Heart left ventricle (tissue), 16 donors: Measurements from ENCODE around the gene GRIN3B. TPM values are rescaled to one million over a fixed set of nuclear protein-coding genes. Genes with fewer than 3 reads are reported as not detected.

Source experiments
- ATAC-seq, 4 donors: fragments of 200-7000 bp; cut with Tn5 transposase; one replicate each; pipeline ENCODE4 v1.9.1; 2020 to 2022; ENCODE audit warnings: moderate library complexity in 4 of 4, mild to moderate bottlenecking in 3 of 4, moderate number of reproducible peaks in 1 of 4
- DNase-seq, 5 donors: peaks; one replicate each; pipeline ENCODE4 v3.0.0-alpha.2; 2020
- H3K27ac ChIP-seq, 12 donors: fragments of 200-600 bp; sonication (generic) in 4 of 12; one replicate each; pipeline versions ENCODE4 v1.5.0 to v1.8.0; 2016 to 2022; ENCODE audit warnings: mild to moderate bottlenecking in 2 of 12
- H3K27me3 ChIP-seq, 9 donors: fragments of 200-600 bp; sonication (generic) in 2 of 9; one replicate each; pipeline versions ENCODE4 v1.5.1 to v1.8.0; 2016 to 2022; ENCODE audit warnings: mild to moderate bottlenecking in 3 of 9
- H3K36me3 ChIP-seq, 9 donors: fragments of 200-600 bp; sonication (generic) in 2 of 9; one replicate each; pipeline versions ENCODE4 v1.5.0 to v1.8.0; 2018 to 2022; ENCODE audit warnings: mild to moderate bottlenecking in 2 of 9
- H3K4me1 ChIP-seq, 12 donors: fragments of 200-600 bp; sonication (generic) in 4 of 12; one replicate each; pipeline versions ENCODE4 v1.5.0 to v1.8.0; 2016 to 2022; ENCODE audit warnings: mild to moderate bottlenecking in 3 of 12
- H3K4me3 ChIP-seq, 12 donors: fragments of 200-600 bp; sonication (generic) in 4 of 12; one replicate each; pipeline versions ENCODE4 v1.5.0 to v1.8.0; 2017 to 2022; ENCODE audit warnings: mild to moderate bottlenecking in 9 of 12, moderate library complexity in 4 of 12
- H3K9me3 ChIP-seq, 12 donors: fragments of 200-600 bp; sonication (generic) in 4 of 12; one replicate each; pipeline versions ENCODE4 v1.5.0 to v1.8.0; 2016 to 2022; ENCODE audit warnings: mild to moderate bottlenecking in 1 of 12
- POLR2A ChIP-seq, 2 donors: fragments of 450-650 bp; IDR thresholded peaks; one replicate each; pipeline ENCODE4 v1.6.1; 2017; ENCODE audit warnings: antibody characterized with exemption in 2 of 2, mild to moderate bottlenecking in 2 of 2, moderate library complexity in 2 of 2
- WGBS, 4 donors: extraction: QIAGEN DNeasy Blood & Tissue Kit in 2 of 4; methylation state at CpG; one replicate each; pipeline versions ENCODE4 v1.1.5 to v1.1.7; 2013 to 2018; 5-methylcytosine and 5-hydroxymethylcytosine counted together
- intact Hi-C, 10 donors: fragments of 100-400 bp; cut with DNase I; formaldehyde crosslinking; loops; one replicate each; pipeline versions ENCODE4 v1.11.1 to v1.14.2; 2022
- polyA plus RNA-seq, 2 donors: library from polyadenylated mRNA; stranded (reverse); fragments of 200-250 nt; gene quantifications; one replicate each; pipeline ENCODE4 v1.2.3, GENCODE V29; 2013
- total RNA-seq, 9 donors: library from RNA; depleted of rRNA in 2 of 9; stranded (reverse); fragments of >200 nt in 2 of 9; fragmentation: NEBNext Ultra II Directional in 3 of 9; extraction: Animal tissue kit (Norgen Biotek cat#: 25700) in 3 of 9; gene quantifications; one replicate each; pipeline versions ENCODE4 v1.1.0 to v1.2.4, GENCODE V29; 2016 to 2023
- TF ChIP-seq, protein P1 (sequence below), 12 donors: fragments of 200-600 bp; sonication (generic) in 4 of 12; IDR thresholded peaks; one replicate each; pipeline versions ENCODE4 v1.5.0 to v1.8.0; 2018 to 2022; ENCODE audit warnings: antibody characterized with exemption in 12 of 12, mild to moderate bottlenecking in 5 of 12
- donor health status: ischemic (EF 13 %, LVEDD 7.1; RV severe dilation, severe dysfunction).
- donor health status: healthy with polysubstance abuse.
- donor health status: DM: no; HTN: yes; CAD: no.
- donor health status: DM: no; HTN: no; CAD: no.
- donor health status: ischemic (EF 25% LVEDD 6.9; RV normal size, moderate dysfunction).
- donor health status: ischemic (EF 25% LVEDD 5.7; RV mildly dilated, moderate dysfunction).
- donor health status: healthy.
- donor health status: DM: yes; HTN: yes; CAD: no.
- donor health status: ischemic (EF 35%, LVEDD 5.7; RV mildly dilated, moderate dysfunction).
- donor health status: nonischemic (EF 11% LVEDD 7.7; RV severe dilation, severe dysfunction).
- donor health status: DM: yes; HTN: yes; CAD: no.
- donor health status: PGD.
- donor health status: ischemic (EF 29% LVEDD 5.4; RV normal size, mild dysfunction).
- donor health status: nonischemic (EF 23%, LVEDD 6.1; RV moderate dilation, normal function).

Gene GRIN3B
- total and polyA plus RNA-seq, 11 donors: 0.01 to 0.51 (median 0.09) TPM; not detected in 8

DNA sequence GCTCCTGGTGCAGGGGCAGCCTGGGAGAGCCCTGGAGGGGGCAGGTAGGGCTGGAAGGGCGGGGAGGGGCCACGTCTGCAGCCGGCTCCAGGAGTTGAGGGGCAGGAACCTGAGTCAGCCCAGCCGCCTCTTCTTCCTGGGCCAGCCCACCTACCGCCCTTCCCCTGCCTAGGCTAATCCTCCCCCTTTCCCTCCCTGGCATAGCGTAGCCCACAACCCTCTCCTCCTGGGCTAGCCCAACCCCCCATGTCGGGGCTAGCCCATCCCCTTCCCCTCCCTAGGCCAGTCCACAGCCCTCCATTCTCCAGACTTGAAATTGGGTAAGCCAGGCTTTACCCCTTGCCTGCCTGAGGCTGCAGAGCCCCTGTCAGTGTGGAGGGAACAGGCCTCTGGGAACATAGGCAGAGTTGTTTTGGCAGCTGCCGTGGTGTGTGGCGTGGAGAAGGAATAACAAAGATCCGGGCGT, 36.7 kb upstream of the GRIN3B start:
- no peak for TF ChIP-seq POLR2A (IDR thresholded peaks at IDR 0.05)
- TF ChIP-seq, protein P1, sequence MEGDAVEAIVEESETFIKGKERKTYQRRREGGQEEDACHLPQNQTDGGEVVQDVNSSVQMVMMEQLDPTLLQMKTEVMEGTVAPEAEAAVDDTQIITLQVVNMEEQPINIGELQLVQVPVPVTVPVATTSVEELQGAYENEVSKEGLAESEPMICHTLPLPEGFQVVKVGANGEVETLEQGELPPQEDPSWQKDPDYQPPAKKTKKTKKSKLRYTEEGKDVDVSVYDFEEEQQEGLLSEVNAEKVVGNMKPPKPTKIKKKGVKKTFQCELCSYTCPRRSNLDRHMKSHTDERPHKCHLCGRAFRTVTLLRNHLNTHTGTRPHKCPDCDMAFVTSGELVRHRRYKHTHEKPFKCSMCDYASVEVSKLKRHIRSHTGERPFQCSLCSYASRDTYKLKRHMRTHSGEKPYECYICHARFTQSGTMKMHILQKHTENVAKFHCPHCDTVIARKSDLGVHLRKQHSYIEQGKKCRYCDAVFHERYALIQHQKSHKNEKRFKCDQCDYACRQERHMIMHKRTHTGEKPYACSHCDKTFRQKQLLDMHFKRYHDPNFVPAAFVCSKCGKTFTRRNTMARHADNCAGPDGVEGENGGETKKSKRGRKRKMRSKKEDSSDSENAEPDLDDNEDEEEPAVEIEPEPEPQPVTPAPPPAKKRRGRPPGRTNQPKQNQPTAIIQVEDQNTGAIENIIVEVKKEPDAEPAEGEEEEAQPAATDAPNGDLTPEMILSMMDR (IDR thresholded peaks at IDR 0.05): no peak
- no peaks in the 10 kb centered on the region for H3K9me3 ChIP-seq
- WGBS, 4 donors: 85 to 94% (median 86%) methylated on average over 10 to 11 of the region's 11 CpGs
- peaks cover 0 to 3% (median 0%) of the 10 kb centered on the region in 12 donors for H3K4me1 ChIP-seq
- peaks cover 0 to 49% (median 19%) of the 10 kb centered on the region in 9 donors for H3K36me3 ChIP-seq
- DNase-seq: no peak
- intact Hi-C loops: no loop called here
- no peaks in the 10 kb centered on the region for H3K27me3 ChIP-seq
- no peak overlapping the region for H3K4me3 ChIP-seq
- no peak for ATAC-seq
- no peak overlapping the region for H3K27ac ChIP-seq

GRCh38 chr19:964116-964520, 36.1 kb upstream of the GRIN3B start:
- DNase-seq: no peak
- 94 to 96% (median 95%) methylated on average over 16 of the region's 16 CpGs for WGBS, 4 donors
- no peaks in the 10 kb centered on the region for H3K9me3 ChIP-seq
- no peak overlapping the region for H3K27ac ChIP-seq
- intact Hi-C loops: no loop called here
- H3K4me3 ChIP-seq: no peak overlapping the region
- TF ChIP-seq, protein P1 (IDR thresholded peaks at IDR 0.05): no peak
- no peak for TF ChIP-seq POLR2A (IDR thresholded peaks at IDR 0.05)
- H3K4me1 ChIP-seq: peaks cover 0 to 3% (median 0%) of the 10 kb centered on the region in 12 donors
- H3K36me3 ChIP-seq: peaks cover 0 to 55% (median 25%) of the 10 kb centered on the region in 9 donors
- H3K27me3 ChIP-seq: no peaks in the 10 kb centered on the region
- no peak for ATAC-seq

GRCh38 chr19:964761-965694, 35.2 kb upstream of the GRIN3B start:
- intact Hi-C loops: no loop called here
- Histone ChIP-seq H3K36me3 (peaks cover 0 to 57% (median 34%) of the 10 kb centered on the region in 9 donors), H3K4me3 (no peak overlapping the region), H3K4me1 (peaks cover 0 to 3% (median 0%) of the 10 kb centered on the region in 12 donors), H3K9me3 (no peaks in the 10 kb centered on the region), H3K27ac (no peak overlapping the region), H3K27me3 (no peaks in the 10 kb centered on the region)
- WGBS, 4 donors: 96 to 98% (median 98%) methylated on average over 19 of the region's 19 CpGs
- DNase-seq (no peak), ATAC-seq (no peak)
- TF ChIP-seq POLR2A (IDR thresholded peaks at IDR 0.05): no peak
- TF ChIP-seq, protein P1 (IDR thresholded peaks at IDR 0.05): no peak

DNA sequence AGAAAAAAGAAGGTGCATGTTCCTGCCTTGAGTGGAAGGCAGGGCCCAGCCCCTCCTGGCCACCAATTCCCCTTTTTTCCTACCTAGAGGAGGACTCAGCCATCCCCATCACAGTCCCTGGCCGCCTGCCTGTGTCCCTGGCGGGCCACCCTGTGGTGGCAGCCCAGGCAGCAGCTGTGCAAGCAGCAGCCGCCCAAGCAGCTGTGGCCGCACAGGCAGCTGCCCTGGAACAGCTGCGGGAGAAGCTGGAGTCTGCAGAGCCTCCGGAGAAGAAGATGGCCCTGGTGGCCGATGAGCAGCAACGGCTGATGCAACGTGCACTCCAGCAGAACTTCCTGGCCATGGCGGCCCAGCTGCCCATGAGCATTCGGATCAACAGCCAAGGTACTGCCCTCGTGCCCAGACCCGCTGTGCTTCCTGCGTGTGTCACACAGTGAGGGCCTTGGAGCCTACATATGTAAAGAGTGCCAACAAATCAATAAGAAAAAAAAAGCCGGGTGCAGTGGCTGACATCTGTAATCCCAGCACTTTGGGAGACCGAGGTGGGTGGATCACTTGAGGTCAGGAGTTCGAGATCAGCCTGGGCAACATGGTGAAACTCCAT, 33.6 kb upstream of the GRIN3B start:
- Histone ChIP-seq H3K9me3 (peaks cover 0 to 11% (median 7%) of the 10 kb centered on the region in 12 donors), H3K36me3 (peaks cover 0 to 71% (median 47%) of the 10 kb centered on the region in 9 donors), H3K4me3 (no peak overlapping the region), H3K27me3 (no peaks in the 10 kb centered on the region), H3K4me1 (peaks cover 0 to 3% (median 0%) of the 10 kb centered on the region in 12 donors), H3K27ac (no peak overlapping the region)
- no peak for ATAC-seq
- DNase-seq: no peak
- intact Hi-C loops: no loop called here
- TF ChIP-seq POLR2A (IDR thresholded peaks at IDR 0.05): no peak
- TF ChIP-seq, protein P1 (IDR thresholded peaks at IDR 0.05): no peak
- 89 to 96% (median 93%) methylated on average over 16 to 17 of the region's 17 CpGs for WGBS, 4 donors
